Mucosa of gallbladder (tissue), 1 donor: Measurements from ENCODE around the gene MINDY2. TPM values are rescaled to one million over a fixed set of nuclear protein-coding genes. Genes with fewer than 3 reads are reported as not detected.

Experiments used
- DNase-seq: peaks from one replicate; pipeline ENCODE4 v3.0.0-alpha.2; 2020; ENCODE audit warnings: low spot score
- total RNA-seq: library from RNA; stranded (reverse); gene quantifications from one replicate; pipeline ENCODE4 v1.2.1, GENCODE V29; 2021
- donor health status: DM: no; HTN: no; CAD: no.

Gene MINDY2, protein sequence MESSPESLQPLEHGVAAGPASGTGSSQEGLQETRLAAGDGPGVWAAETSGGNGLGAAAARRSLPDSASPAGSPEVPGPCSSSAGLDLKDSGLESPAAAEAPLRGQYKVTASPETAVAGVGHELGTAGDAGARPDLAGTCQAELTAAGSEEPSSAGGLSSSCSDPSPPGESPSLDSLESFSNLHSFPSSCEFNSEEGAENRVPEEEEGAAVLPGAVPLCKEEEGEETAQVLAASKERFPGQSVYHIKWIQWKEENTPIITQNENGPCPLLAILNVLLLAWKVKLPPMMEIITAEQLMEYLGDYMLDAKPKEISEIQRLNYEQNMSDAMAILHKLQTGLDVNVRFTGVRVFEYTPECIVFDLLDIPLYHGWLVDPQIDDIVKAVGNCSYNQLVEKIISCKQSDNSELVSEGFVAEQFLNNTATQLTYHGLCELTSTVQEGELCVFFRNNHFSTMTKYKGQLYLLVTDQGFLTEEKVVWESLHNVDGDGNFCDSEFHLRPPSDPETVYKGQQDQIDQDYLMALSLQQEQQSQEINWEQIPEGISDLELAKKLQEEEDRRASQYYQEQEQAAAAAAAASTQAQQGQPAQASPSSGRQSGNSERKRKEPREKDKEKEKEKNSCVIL
- 23.7 TPM for total RNA-seq

- peak; percentile 99 for DNase-seq
These were observed at the start of gene MINDY2 for GRCh38 chr15:58770857-58771620. TSS of gene MINDY2 (plus strand) at chr15:58771302. CDS start at chr15:58771396, 94 bp downstream.

GRCh38 chr15:58724466-58724865 is 46.6 kb upstream of the MINDY2 start:
- DNase-seq = no peak

DNA sequence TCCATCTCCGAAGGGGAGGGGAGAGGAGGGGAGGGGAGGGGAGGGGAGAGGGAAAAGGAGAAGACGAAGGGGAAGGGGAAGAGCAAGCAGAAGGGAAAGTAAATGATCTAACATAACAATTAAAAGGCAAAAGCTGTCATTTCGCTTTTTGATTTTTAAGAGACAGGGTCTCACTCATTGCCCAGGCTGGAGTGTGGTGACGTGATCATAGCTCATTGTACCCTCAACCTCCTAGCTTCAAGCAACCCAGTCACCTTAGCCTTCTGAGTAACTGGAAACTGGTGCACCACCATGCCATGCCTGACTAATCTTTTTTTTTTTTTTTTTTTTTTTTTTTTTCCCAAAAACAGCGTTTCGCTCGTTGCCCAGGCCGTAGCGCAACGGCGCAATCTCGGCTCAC is 44.2 kb upstream of the MINDY2 start:
- no peak for DNase-seq

DNA sequence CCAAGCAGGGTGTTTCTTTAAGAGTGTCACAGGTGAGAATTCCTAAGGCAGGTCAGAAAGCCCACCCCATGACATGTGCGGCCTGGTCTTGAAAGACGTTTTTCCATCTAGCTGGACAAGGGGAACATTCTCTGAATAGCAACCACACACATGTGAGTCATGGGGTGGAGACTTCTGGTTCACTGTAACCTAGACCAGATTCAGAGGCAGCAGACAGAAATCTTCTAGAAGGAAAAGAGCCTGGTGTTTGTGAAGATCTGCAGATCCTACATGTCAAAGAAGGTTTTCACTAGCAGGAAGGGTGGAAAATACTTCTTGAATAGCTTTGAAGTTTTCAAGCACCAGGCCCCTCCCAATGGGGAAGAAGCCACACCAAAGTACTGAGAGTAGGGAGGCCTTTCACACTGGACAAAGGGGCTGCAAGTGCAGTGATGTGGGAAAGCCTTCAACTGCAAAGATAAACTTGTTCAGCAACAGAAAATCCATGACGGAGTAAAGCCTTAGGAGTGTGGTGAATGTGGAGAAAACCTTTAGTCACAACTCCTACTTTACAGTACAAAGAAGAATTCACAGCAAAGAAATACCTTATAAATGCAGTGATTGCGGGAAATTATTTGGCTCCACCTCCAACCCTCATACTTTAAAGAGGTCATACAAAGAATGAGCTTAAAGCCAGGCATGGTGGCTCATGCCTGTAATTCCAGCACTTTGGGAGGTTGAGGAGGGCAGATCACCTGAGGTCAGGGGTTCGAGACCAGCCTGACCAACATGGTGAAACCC is 39.2 kb upstream of the MINDY2 start:
- no peak for DNase-seq

- DNase-seq = no peak
These were observed 38.3 kb upstream of the MINDY2 start for GRCh38 chr15:58732625-58733363.

DNA sequence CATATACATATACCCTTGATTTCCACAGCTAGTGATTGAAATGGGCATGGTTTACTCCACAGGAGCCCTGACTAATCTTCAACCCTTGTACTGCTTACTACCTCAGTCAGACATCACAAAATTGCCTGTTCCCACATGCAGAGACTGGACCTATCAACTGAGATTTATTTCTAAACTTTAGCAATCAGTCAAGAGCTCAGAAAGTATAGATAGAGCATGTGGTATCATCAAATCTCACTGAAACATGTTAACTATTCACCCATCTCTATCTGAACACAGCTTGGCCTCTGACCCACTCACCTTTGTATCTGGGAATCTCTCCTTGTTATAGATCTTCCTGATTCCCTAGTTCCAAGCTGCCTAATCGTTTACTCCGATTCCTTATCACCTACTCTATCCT is 36.2 kb upstream of the MINDY2 start:
- no peak for DNase-seq

- no peak for DNase-seq
These were observed 35.0 kb upstream of the MINDY2 start for GRCh38 chr15:58736018-58736643.

DNA sequence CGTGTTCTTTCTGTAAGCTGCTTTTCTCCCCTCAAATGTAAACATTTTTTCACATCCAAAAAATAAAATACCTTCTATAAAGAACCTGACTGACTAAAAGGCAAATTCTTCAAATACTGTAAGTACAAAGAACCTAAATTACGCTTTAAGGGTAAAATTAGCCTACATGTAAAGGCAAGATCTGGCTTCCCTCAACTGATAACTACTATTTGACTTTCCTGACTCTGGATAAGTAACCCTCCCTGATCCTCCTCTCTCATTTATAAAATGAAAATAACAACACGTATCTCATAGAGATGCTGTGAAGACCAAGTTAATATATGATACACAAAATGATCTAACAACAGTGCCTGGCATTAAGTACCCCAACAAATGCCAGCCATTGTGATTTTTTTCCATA is 33.8 kb upstream of the MINDY2 start:
- no peak for DNase-seq

DNA sequence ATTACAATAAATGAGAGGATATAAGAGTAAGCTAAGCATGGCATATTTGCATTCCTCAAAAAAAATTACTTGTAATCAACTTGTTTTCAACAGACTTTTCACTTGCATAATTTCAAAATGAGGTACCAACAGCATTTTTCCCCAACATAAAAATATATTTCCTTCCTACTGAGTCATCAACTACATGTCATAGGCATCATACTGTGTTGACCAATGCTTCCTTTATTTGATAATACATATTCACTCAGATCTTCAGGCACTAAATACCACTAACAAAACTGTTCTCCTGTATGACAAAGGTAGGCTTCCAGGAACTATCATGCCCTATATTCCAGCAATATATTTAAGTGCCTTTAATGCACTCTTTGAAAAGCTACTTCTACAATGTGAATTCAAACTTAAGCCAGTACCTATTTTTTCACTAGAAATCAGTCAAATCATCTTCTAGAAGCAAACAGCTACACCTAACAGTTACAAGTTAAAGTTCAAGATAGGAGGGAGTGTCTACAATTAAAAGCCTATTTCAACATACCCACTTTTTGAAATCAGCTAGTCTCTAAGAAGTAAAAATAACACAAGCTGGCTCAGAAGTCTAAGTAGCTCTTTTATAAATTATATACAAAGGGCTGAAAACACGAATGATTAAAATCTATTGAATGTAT is 32.9 kb upstream of the MINDY2 start:
- DNase-seq = no peak

DNA sequence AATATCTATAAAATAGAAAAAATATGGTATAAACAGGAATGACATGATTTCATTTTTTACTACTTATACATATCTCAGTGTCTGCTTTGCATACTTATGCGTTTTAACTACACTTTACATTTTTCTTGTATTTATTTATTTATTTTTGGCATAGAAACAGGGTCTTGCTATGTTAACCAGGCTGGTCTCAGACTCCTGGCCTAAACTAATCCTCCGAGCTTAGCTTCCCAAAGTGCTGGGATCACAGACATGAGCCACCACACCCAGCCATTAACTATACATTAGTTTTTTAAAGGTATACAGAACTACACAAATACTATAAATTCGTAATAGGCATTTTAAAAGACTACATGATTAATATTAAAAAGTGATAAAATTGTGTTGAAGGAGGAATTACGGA is 30.7 kb upstream of the MINDY2 start:
- no peak for DNase-seq

- DNase-seq = no peak
These were observed 30.1 kb upstream of the MINDY2 start for GRCh38 chr15:58741032-58741431.

DNA sequence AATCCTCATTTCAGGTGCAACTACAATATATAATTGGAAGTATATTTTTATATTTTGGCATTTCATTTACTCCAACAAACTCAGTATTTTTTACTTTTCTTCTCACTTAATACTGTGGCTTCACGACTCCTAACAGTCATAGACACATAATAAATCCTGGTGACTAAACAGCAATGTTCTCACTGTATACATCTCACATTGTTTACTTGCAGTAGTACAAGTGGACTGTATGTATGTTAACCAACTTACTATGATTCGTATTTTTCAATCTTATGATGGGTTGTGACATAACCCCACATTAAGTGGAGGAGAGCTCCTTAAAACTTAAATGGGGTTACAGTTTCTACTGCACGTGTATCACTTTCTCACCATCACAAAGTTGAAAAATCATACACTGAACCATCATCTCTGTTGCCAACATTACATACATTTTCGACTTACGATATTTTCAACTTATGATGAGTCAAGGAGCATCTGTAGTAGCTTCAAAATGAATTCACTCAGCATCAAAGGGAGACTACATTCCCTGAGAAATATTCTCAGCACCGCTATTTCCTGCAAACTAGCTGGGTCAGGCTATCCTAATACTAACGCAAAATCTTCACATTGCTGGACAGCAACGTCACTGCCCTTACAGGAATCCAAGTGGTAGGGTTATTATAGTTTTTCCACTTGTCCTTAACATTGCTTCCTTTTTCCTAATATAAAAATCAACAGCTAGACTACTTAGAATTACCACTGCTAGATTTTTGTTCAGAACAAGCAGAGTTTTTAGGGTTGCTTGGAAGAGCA is 28.9 kb upstream of the MINDY2 start:
- no peak for DNase-seq

- no peak for DNase-seq
These were observed 28.1 kb upstream of the MINDY2 start for GRCh38 chr15:58742819-58743502.

DNA sequence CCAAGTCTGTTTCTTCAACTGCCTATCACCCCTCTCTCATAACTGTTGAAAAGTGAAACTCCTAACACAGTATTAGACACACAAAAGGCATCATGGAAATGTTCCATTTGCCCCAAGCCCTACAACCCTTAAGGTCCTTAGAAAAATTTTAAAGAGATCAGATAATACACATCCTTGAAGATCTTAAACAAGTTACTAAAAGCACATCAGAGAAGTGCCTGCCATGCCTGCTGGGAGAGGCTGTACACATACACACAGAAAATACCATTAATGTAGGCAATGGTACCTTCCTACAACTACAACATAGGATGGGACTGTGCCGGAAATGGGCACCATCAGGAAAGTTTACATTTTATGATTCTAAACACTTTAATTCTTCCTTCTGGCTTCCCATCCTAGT is 24.9 kb upstream of the MINDY2 start:
- no peak for DNase-seq

GRCh38 chr15:58748040-58748851 is 22.9 kb upstream of the MINDY2 start:
- DNase-seq = no peak

DNA sequence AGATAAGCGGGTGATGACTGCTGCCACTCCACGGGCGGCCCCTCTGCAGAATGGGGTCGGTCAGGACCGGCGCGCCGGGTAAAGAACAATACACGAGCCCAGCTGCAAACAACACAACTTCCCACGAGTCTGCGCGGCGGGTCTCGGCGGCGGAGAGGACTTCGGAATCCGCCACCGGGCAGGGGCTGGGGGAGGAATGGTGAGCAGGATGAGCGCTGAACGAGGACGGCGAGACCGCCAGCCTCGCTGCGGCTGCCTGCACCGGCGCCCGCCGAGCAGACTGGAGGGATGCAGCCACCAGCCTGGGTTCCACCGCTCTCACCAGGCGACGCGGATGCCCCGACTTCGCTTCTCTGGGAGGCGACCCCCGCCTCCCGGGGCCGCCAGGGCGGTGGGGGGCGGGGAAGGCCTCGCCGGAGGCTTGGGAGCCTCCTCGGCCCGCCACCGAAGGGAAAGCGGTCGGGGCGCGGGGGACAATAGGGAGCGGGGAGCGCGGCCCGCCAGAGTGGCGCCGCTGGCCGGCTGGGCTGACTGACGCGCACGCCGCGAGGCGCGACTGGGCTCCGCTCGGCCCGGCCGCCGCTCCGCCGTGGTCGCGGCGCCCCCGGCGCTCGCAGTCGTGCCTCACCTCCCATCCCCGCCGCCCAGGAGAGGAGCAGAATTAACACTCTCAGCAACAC is 22.1 kb upstream of the MINDY2 start:
- peak; percentile 37 for DNase-seq
